ENCODE data around the gene PHTF2. TPM values are rescaled to one million over a fixed set of nuclear protein-coding genes. Genes with fewer than 3 reads are reported as not detected.
"Not testable (repeated sequence)": the region's sequence is repeated elsewhere in the genome, so short reads cannot be mapped to it uniquely, and the experiment has no call there.

PHTF2 gene
- total RNA-seq, 5 donors from 2014 or later (not counting 1 experiment from before 2014, with no cell fraction given): 19.7 to 35.8 (median 28.0) TPM

DNA sequence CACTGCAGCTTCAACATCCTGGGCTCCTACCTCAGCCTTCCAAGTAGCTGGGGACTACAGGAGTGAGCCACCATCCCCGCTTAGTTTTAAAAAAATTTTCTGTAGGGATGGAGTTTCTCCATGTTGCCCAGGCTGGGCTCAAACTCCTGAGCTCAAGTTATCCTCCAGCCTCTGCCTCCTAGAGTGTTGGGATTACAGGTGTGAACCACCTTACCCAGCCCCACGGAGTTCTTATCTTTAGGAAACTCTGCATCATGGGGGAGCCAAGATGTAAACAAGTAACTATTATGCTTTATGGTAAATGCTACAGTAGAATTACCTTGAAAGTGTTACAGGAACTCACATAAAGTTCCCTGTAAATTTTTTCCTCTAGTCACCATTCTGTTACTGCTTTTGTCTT is 65.3 kb downstream of the PHTF2 start:
- Histone ChIP-seq H3K9me3 (no peaks in the 10 kb centered on the region), H3K4me1 (ENCODE audit: control insufficient read depth in 1 of 2, extremely low read depth in 1 of 2, insufficient read depth in 2 of 2, low read length in 2 of 2) (peaks cover 0 to 5% of the 10 kb centered on the region in 2 experiments), H3K27ac (ENCODE audit: low read length) (no peak overlapping the region), H3K4me3 (ENCODE audit: control insufficient read depth in 1 of 2, extremely low read depth in 1 of 2, low read length in 1 of 2) (no peak overlapping the region), H3K36me3 (ENCODE audit: control insufficient read depth in 2 of 2, extremely low read depth in 1 of 2, insufficient read depth in 1 of 2, low read length in 1 of 2) (no peaks in the 10 kb centered on the region), H3K27me3 (replicated peaks in 1 of 2; ENCODE audit: control insufficient read depth in 2 of 2, extremely low read depth in 1 of 2, insufficient read depth in 2 of 2, low read length in 1 of 2) (no peaks in the 10 kb centered on the region)
- Mint-ChIP-seq H3K36me3 (peaks cover 17% of the 10 kb centered on the region), H3K4me1 (peaks cover 43 to 58% (median 51%) of the 10 kb centered on the region in 3 donors), H3K9me3 (no peaks in the 10 kb centered on the region), H3K27ac (no peak overlapping the region), H3K27me3 (no peaks in the 10 kb centered on the region), H3K4me3 (no peak overlapping the region)
- POLR2A ChIA-PET: interaction anchor here in 1 of 2 donors (0.7 kb wide), 1 partner anchor 72 kb away, joined by 4 read pairs; no protein-coding TSS in a partner anchor
- DNase-seq: no peak
- ATAC-seq (replicated peaks in 1 of 4): no peak
- WGBS (ENCODE audit: insufficient coverage): no CpG with 5 or more reads among the region's 2 CpGs
- CTCF ChIA-PET: no interaction called here

DNA sequence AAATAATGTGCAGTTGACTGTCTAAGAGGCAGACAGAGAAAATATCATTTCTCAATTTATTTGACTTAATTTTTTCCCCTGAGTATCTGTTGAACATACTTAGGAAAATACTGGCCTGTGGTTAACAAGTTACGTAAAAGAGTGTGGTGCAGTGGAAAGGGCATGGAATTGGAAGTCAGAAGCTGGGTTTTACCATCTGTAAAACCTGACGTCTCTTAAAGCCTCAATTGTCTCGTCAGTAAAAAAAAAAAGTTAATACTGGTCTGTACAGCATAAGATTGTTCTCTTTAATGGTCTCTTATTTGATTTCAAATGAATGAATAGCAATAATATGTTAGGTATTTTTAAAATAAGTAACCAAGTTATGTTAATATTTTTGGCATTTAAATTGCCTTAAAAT is 67.8 kb downstream of the PHTF2 start:
- no peaks in the 10 kb centered on the region for H3K27me3 Mint-ChIP-seq
- no peak overlapping the region for H3K27ac Mint-ChIP-seq
- ChIA-PET CTCF (interaction anchor here in 1 of 2 donors (0.6 kb wide), 1 partner anchor 18 kb away, joined by 4 read pairs; no protein-coding TSS in a partner anchor), POLR2A (no interaction called here)
- WGBS (ENCODE audit: insufficient coverage): no CpG with 5 or more reads among the region's 3 CpGs
- Histone ChIP-seq H3K4me1 (ENCODE audit: control insufficient read depth in 1 of 2, extremely low read depth in 1 of 2, insufficient read depth in 2 of 2, low read length in 2 of 2) (no peaks in the 10 kb centered on the region), H3K27ac (ENCODE audit: low read length) (no peak overlapping the region), H3K36me3 (ENCODE audit: control insufficient read depth in 2 of 2, extremely low read depth in 1 of 2, insufficient read depth in 1 of 2, low read length in 1 of 2) (peaks cover 0 to 3% of the 10 kb centered on the region in 2 donors), H3K9me3 (no peaks in the 10 kb centered on the region), H3K27me3 (replicated peaks in 1 of 2; ENCODE audit: control insufficient read depth in 2 of 2, extremely low read depth in 1 of 2, insufficient read depth in 2 of 2, low read length in 1 of 2) (no peaks in the 10 kb centered on the region), H3K4me3 (ENCODE audit: control insufficient read depth in 1 of 2, extremely low read depth in 1 of 2, low read length in 1 of 2) (no peak overlapping the region)
- no peak for DNase-seq
- H3K4me3 Mint-ChIP-seq: no peak overlapping the region
- H3K4me1 Mint-ChIP-seq: peaks cover 48 to 56% (median 53%) of the 10 kb centered on the region in 3 donors
- H3K9me3 Mint-ChIP-seq: peaks cover 0 to 9% (median 6%) of the 10 kb centered on the region in 3 donors
- ATAC-seq (replicated peaks in 1 of 4): no peak
- H3K36me3 Mint-ChIP-seq: peaks cover 31% of the 10 kb centered on the region

DNA sequence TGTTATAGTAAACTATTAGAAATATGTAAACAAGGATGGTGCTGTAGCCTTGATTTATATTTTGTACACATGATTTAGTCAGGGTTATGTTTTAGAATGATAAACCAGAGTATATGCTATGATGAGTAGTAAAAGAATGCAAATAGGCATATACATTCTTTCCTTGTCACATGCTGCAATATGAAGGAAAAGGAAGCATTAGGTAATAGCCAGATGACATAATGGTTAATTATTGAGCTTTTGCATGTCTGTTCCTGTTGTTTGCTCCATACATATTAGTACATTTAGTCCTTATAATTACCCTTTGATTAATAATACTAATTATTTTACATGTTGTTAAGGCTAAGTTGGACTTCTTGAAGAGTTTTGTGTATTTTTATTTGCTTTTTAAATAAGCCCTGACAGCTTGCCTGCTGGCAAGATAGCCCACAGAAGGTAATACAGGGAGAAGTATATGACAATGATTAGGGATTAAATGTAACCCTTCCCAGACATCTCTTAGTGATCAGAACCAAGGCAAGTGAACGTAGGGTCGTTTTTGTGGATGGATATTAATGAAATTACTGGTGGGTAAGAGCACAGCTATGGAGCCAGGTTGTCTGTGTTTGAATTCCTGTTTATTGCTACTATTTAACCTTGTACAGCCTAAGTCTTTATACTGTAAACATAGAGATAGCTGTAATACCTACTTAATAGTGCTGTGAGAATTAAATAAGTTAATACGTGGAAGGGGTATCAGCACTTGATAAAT is 68.4 kb downstream of the PHTF2 start:
- no peak overlapping the region for H3K27ac Mint-ChIP-seq
- H3K4me1 Mint-ChIP-seq: peaks cover 48 to 56% (median 53%) of the 10 kb centered on the region in 3 donors
- ATAC-seq (replicated peaks in 1 of 4) (no peak), DNase-seq (no peak)
- 100% methylated on average over 1 of the region's 3 CpGs for WGBS (ENCODE audit: insufficient coverage)
- peaks cover 0 to 4% of the 10 kb centered on the region in 2 donors for H3K36me3 ChIP-seq (ENCODE audit: control insufficient read depth in 2 of 2, extremely low read depth in 1 of 2, insufficient read depth in 1 of 2, low read length in 1 of 2)
- H3K9me3 Mint-ChIP-seq: peaks cover 0 to 9% (median 6%) of the 10 kb centered on the region in 3 donors
- H3K4me1 ChIP-seq (ENCODE audit: control insufficient read depth in 1 of 2, extremely low read depth in 1 of 2, insufficient read depth in 2 of 2, low read length in 2 of 2): no peaks in the 10 kb centered on the region
- H3K9me3 ChIP-seq: no peaks in the 10 kb centered on the region
- no peak overlapping the region for H3K27ac ChIP-seq (ENCODE audit: low read length)
- ChIA-PET POLR2A (no interaction called here), CTCF (interaction anchor here in 1 of 2 donors (0.6 kb wide), 1 partner anchor 18 kb away, joined by 4 read pairs; no protein-coding TSS in a partner anchor)
- H3K4me3 Mint-ChIP-seq: no peak overlapping the region
- H3K4me3 ChIP-seq (ENCODE audit: control insufficient read depth in 1 of 2, extremely low read depth in 1 of 2, low read length in 1 of 2): no peak overlapping the region
- peaks cover 31% of the 10 kb centered on the region for H3K36me3 Mint-ChIP-seq
- H3K27me3 Mint-ChIP-seq: no peaks in the 10 kb centered on the region
- H3K27me3 ChIP-seq (replicated peaks in 1 of 2; ENCODE audit: control insufficient read depth in 2 of 2, extremely low read depth in 1 of 2, insufficient read depth in 2 of 2, low read length in 1 of 2): no peaks in the 10 kb centered on the region

DNA sequence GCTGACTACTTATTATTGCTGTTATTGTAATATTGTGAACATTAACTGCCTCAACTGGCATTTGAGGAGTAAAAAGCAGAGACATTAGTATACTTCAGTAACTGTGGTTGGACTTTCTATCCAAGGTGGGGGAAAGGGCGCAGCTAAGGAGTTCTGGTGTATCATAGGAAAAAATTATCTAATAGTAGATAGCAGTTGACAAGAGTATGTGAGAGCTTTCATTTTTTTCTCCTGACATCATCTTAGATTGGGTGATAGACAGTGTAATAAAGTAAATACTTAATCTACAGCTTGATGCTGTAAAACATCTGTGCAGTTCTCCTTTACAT is 68.9 kb downstream of the PHTF2 start:
- DNase-seq (no peak), ATAC-seq (replicated peaks in 1 of 4) (no peak)
- no peak overlapping the region for H3K4me3 Mint-ChIP-seq
- H3K27me3 Mint-ChIP-seq: no peaks in the 10 kb centered on the region
- Histone ChIP-seq H3K27me3 (replicated peaks in 1 of 2; ENCODE audit: control insufficient read depth in 2 of 2, extremely low read depth in 1 of 2, insufficient read depth in 2 of 2, low read length in 1 of 2) (no peaks in the 10 kb centered on the region), H3K4me1 (ENCODE audit: control insufficient read depth in 1 of 2, extremely low read depth in 1 of 2, insufficient read depth in 2 of 2, low read length in 2 of 2) (no peaks in the 10 kb centered on the region), H3K9me3 (no peaks in the 10 kb centered on the region), H3K4me3 (ENCODE audit: control insufficient read depth in 1 of 2, extremely low read depth in 1 of 2, low read length in 1 of 2) (no peak overlapping the region), H3K36me3 (ENCODE audit: control insufficient read depth in 2 of 2, extremely low read depth in 1 of 2, insufficient read depth in 1 of 2, low read length in 1 of 2) (peaks cover 0 to 4% of the 10 kb centered on the region in 2 donors), H3K27ac (ENCODE audit: low read length) (no peak overlapping the region)
- ChIA-PET CTCF (no interaction called here), POLR2A (no interaction called here)
- no CpG with 5 or more reads among the region's 1 CpG for WGBS (ENCODE audit: insufficient coverage)
- peaks cover 36% of the 10 kb centered on the region for H3K36me3 Mint-ChIP-seq
- peaks cover 0 to 9% (median 6%) of the 10 kb centered on the region in 3 donors for H3K9me3 Mint-ChIP-seq
- H3K27ac Mint-ChIP-seq: no peak overlapping the region
- H3K4me1 Mint-ChIP-seq: peaks cover 48 to 58% (median 56%) of the 10 kb centered on the region in 3 donors

DNA sequence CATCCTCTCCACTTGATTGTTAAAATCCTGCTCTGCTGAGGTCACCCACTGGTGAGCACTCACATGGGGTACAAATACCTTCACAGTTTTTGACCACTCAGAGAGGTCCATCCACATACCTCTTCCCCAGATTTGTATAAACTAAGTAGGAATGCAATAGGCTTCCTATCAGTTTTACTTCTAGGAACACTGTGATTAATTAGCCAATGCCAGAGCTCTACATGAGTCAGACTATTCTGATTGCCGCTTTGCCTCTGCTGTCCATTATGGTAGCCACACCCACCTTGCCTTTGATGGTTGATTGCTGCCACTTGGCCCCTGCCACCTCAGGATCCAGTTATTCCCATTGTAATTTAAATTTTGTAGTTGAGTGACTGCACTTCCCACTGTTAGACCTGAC is 73.7 kb downstream of the PHTF2 start:
- H3K36me3 ChIP-seq (ENCODE audit: control insufficient read depth in 2 of 2, extremely low read depth in 1 of 2, insufficient read depth in 1 of 2, low read length in 1 of 2); CTCF ChIA-PET; H3K27ac Mint-ChIP-seq; H3K27ac ChIP-seq (ENCODE audit: low read length); POLR2A ChIA-PET; H3K27me3 ChIP-seq (replicated peaks in 1 of 2; ENCODE audit: control insufficient read depth in 2 of 2, extremely low read depth in 1 of 2, insufficient read depth in 2 of 2, low read length in 1 of 2); H3K9me3 ChIP-seq; ATAC-seq (replicated peaks in 1 of 4); H3K9me3 Mint-ChIP-seq; H3K27me3 Mint-ChIP-seq; DNase-seq; H3K4me3 ChIP-seq (ENCODE audit: control insufficient read depth in 1 of 2, extremely low read depth in 1 of 2, low read length in 1 of 2); H3K4me1 ChIP-seq (ENCODE audit: control insufficient read depth in 1 of 2, extremely low read depth in 1 of 2, insufficient read depth in 2 of 2, low read length in 2 of 2); H3K4me3 Mint-ChIP-seq: not testable (repeated sequence)
- H3K36me3 Mint-ChIP-seq: peaks cover 37% of the 10 kb centered on the region
- peaks cover 31 to 49% (median 35%) of the 10 kb centered on the region in 3 donors for H3K4me1 Mint-ChIP-seq
- WGBS (ENCODE audit: insufficient coverage): 100% methylated on average over 1 of the region's 1 CpG

DNA sequence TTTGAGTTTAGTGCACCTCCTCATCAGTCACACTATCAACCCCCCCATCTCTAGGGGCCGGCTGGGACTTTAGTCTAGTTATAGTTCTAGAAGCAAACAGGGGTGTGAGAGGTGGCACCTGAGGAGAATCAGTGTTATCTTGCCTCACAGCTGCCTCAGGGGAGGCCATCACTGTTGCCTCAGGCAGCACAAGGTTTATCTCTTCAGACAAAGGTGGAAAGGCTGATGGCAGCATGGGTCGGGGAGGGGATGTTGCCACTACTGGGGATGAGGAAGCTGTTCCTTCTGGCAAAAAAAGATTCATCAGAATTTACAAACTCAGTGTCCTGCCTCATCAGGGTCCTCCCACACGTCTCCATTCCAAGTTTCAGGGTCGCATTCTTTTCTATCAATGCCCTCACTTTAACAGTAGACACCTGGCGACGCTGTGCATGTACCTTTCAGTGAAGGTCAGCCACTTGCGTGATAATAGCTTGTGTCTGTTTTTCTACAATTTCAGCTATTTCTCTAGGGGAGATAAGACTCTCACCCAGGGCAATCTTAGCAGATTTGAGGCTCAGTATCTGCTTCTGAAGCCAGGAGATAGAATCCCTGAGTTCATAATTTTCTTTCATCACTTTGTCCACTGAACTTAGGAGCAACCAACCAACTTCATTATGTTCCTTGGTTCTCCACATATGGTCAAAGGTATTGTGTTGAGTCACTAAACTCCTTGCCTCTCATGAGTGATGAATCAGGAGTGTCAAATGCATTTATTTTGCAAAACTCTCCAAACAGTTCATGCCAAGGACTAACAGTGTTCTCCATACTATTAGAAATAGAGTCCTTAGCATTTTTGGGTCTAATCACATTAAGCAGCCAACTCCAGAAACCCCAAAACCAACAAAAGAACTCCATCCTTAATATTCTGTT is 75.1 kb downstream of the PHTF2 start:
- not testable (repeated sequence) for H3K4me3 Mint-ChIP-seq; H3K27me3 ChIP-seq (replicated peaks in 1 of 2; ENCODE audit: control insufficient read depth in 2 of 2, extremely low read depth in 1 of 2, insufficient read depth in 2 of 2, low read length in 1 of 2)
- CTCF ChIA-PET: interaction anchor here in 1 of 2 donors (1.2 kb wide), 1 partner anchor 20 kb away, joined by 3 read pairs; no protein-coding TSS in a partner anchor

More for the DNA sequence above, 75.1 kb downstream of the PHTF2 start:
- not testable (repeated sequence) for H3K36me3 ChIP-seq (ENCODE audit: control insufficient read depth in 2 of 2, extremely low read depth in 1 of 2, insufficient read depth in 1 of 2, low read length in 1 of 2); H3K27ac ChIP-seq (ENCODE audit: low read length); H3K4me1 ChIP-seq (ENCODE audit: control insufficient read depth in 1 of 2, extremely low read depth in 1 of 2, insufficient read depth in 2 of 2, low read length in 2 of 2); H3K4me3 ChIP-seq (ENCODE audit: control insufficient read depth in 1 of 2, extremely low read depth in 1 of 2, low read length in 1 of 2); H3K27ac Mint-ChIP-seq; ATAC-seq (replicated peaks in 1 of 4); H3K27me3 Mint-ChIP-seq; DNase-seq; H3K9me3 Mint-ChIP-seq; H3K9me3 ChIP-seq
- Mint-ChIP-seq H3K4me1 (peaks cover 34 to 53% (median 39%) of the 10 kb centered on the region in 3 donors), H3K36me3 (peaks cover 49% of the 10 kb centered on the region)
- POLR2A ChIA-PET: interaction anchor here in 1 of 2 donors (0.6 kb wide), 1 partner anchor 72 kb away, joined by 3 read pairs; no protein-coding TSS in a partner anchor
- WGBS (ENCODE audit: insufficient coverage): 92% methylated on average over 5 of the region's 7 CpGs
